Ramos (cell line): ENCODE results near the gene ILDR1.

ENCODE experiments used
- in situ Hi-C: fragments of 300-500 bp; cut with MboI; formaldehyde crosslinking; loops from one replicate; pipeline ENCODE4 v1.14.3; 2022; ENCODE audit warnings: low sequenced_read_pairs; ENCODE audit not compliant: unreplicated experiment

Gene ILDR1

GRCh38 chr3:122021037-122021436, 1.0 kb downstream of the ILDR1 start:
- in situ Hi-C loops, result no loop called here

DNA sequence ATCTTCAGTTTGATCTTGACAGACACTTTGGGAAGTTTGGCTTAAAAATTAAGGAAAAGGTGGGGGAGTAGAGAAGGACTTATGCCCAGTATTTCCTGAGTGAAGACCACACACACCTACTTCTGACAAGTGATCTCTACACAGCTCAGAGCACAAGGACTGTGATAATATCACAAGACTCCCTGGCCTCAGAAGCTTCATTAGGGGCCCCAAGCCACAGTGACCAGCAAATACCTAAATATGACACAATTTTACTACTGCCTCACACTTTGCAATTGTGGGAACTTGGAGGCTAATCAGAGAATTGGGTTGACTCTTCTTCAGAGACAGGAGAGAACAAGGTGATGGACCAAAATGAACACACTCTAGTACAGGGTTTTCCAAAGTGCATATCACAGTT, 2.6 kb downstream of the ILDR1 start:
- in situ Hi-C loops, result no loop called here

DNA sequence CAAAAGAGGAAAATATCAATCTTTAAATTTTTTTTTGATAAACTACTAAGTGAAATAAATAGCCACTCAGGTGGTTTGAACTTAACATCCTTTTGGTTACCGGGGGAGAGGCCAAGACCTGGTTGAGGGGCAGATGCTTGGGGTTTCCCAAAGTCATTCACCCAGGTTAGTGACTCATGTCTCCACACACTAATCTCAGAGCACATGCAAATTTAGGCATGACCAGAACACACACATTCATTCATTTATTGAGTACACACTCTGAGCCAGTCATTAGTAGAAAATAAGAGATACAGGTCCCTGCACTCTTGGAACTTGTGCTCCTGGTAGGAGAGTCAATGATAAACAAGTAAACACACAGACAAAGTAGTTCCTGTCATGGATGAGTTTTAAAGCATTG, 7.3 kb downstream of the ILDR1 start:
- in situ Hi-C loops, result no loop called here

GRCh38 chr3:122013448-122013925, 8.6 kb downstream of the ILDR1 start:
- in situ Hi-C loops, result no loop called here

DNA sequence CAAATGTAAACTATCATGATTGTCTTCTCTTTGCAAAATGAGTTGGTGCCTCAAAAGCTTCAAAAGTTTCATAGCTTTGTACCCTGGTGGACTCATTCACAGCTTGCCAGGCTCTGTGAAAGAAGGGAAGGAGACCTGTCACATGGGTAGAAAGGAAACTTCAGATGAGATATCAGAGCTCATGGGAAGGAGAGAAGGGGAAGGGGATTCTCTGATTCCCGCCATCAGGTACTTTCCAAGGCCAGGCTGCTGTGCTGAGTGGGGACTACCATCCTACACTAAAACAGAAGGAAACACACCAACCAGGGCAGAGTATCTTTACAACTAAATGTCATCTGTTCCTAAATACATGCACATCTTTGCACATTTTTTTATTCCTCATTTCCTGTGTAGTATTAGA, 9.2 kb downstream of the ILDR1 start:
- in situ Hi-C loops, result no loop called here

GRCh38 chr3:122011396-122011795, 10.7 kb downstream of the ILDR1 start:
- in situ Hi-C loops, result no loop called here

DNA sequence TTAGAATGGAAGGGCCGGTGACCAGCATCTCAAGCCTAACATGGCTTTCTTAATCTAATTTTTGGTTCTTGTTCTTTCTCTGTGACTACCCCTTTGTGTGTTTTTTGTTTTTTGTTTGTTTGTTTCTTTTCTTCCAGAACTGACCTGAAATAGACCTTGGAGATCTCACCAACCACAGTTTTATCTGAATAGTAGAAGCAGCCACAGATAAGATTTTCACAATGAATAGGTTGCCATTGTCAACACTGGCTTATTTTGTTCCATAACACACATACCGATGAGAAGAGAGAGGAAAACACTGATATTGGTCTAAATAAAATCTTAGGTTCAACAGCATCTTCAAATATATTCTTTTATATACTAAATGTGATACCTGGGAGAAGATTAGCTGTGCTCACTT, 11.5 kb downstream of the ILDR1 start:
- in situ Hi-C loops, result no loop called here

DNA sequence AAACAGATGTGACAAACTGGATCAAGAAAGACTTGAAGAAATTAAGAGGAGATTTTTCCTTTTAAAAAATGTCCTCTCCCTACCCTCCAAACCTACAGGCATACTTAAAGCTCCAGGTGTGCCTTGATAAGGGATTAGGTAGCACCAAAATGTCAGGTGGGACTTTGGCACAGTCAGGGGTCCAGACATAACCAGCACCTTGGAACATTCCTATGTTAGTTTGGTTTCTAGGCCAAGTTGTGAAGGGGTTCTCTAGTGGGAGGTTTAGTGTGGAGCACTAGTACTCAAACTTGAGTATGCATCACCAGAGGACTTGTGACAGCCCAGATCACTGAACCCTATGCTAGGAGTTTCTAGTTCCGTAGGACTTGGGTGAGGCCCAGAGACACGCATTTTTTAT, 13.9 kb downstream of the ILDR1 start:
- in situ Hi-C loops, result loop anchor here (10.0 kb wide), 1 partner anchor 67 kb away; no protein-coding TSS in a partner anchor

DNA sequence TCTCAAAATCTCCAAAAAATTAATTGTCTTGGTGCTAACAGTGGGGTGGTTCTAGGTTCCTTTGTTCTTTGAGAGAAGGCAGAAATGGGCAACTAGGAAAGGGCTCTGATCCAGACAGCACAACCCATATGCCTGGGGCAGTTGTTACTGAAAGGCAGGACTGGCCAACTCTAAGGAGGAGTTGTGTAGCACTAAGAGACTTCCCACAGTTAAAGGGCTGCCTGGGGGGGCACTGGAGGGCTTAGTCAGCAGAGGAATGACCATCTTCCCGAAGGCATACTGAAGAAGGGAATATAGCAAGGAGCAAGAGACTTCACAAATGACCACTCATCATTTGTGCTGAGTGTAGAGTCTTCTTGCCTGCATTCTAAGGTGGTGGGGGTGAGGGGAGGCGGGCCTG, 15.8 kb downstream of the ILDR1 start:
- in situ Hi-C loops, result loop anchor here (10.0 kb wide), 1 partner anchor 69 kb away; no protein-coding TSS in a partner anchor

- in situ Hi-C loops, result loop anchor here (10.0 kb wide), 1 partner anchor 70 kb away; no protein-coding TSS in a partner anchor
Observed at GRCh38 chr3:122004991-122005565, 17.0 kb downstream of the ILDR1 start.

DNA sequence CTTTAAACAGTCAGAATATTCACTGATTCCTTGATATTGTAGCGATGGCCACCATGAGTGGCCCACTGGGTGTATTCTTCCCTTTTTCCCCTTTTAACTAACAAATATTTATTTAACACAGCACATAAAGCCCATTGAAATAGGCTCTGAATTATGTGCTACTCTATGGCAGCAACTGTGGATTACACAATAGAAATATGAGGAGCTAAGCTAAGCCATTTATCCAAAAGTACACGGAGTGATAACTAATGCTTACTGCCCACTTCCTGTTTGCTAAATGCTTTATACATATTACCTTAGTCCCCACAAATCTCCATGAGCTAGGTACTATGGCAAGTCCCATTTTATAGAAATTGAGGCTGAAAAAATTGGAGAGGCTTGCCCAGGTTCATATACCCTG, 17.9 kb downstream of the ILDR1 start:
- in situ Hi-C loops, result loop anchor here (10.0 kb wide), 1 partner anchor 71 kb away; no protein-coding TSS in a partner anchor

DNA sequence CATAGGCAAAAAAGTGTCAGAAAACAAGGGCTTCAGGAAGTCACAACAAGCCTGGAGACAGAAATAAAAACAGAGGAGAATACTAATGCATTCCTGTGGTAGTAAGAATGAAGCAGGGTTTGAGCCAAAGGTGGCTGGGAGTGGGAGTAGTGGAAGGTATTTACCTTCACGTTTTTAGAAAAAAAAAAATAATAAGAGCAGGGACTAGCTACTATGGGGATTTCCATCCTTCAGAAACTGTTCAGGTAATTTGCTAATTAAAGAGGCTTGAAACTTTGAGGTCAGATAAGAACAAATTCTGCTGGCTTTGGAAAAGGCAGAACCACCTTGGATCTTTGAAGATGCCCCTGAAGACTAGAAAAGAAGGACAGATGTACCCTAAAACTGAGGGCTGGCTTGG, 18.4 kb downstream of the ILDR1 start:
- in situ Hi-C loops, result loop anchor here (10.0 kb wide), 1 partner anchor 71 kb away; no protein-coding TSS in a partner anchor

- in situ Hi-C loops, result loop anchor here (10.0 kb wide), 1 partner anchor 72 kb away; no protein-coding TSS in a partner anchor
Observed at GRCh38 chr3:122003112-122003511, 18.9 kb downstream of the ILDR1 start.

DNA sequence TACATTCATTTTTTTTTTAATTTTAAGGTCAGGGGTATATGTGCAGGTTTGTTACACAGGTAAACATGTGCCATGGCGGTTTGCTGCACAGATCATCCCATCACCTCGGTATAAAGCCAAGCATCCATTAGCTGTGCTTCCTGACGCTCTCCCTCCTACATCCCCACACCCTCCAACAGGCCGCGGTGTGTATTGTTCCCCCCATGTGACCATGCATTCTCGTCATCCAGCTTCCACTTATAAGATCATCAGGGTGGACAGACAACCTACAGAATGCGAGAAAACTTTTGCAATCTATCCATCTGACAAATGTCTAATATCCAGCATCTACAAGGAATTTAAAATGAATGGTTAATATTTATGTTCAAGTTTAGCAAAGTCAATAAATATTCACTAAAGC, 19.4 kb downstream of the ILDR1 start:
- in situ Hi-C loops, result loop anchor here (10.0 kb wide), 1 partner anchor 72 kb away; no protein-coding TSS in a partner anchor

DNA sequence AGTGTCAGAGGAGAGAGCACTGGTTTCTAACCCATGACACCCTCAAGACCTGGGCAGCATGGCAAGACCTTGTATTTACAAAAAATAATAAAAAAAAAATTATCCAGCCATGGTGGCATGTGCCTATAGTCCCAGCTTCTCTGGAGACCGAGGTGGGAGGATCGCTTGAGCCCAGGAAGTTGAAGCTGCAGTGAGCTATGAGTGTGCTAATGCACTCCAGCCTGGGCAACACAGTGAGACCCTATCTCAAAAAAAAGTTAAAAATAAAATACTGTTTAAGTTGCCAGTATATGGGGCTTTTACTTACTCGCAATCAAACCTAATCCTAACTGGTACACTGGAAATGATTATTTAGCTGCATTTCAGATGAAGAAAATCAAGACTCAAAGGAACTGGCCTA, 20.2 kb downstream of the ILDR1 start:
- in situ Hi-C loops, result loop anchor here (10.0 kb wide), 1 partner anchor 73 kb away; no protein-coding TSS in a partner anchor

DNA sequence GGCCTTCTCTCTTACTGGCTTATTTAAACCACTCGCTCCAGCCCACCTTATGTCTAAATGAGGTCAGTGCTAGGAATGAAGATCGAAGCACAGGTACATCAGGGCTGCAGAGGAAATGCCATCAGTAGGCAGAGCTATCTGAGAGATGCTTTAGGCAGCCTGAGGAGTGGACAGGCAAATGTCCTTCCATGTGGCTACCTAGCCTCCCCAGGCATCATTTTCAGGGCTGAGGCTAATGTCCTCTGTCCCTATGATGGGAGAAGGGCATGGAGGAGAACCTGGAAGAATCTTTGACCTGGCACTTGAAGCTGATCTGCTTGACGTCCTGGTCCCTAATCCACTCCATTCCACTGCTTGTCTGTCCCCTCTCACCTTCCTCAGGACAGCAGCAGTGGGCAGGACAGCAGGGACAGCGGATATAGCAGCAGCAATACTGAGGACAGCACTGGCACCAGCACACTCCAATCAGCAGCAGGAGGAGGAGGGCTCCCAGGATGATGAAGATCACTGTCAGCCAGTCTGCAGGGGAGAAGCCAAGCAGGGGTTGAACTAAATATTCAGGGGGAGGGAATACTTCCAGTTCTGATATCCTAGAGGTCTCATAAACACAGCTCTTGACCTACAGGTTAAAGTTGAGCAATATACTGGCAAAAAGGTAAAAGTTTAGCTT, 21.0 kb downstream of the ILDR1 start:
- in situ Hi-C loops, result loop anchor here (10.0 kb wide), 1 partner anchor 74 kb away; no protein-coding TSS in a partner anchor

GRCh38 chr3:121999931-122000330, 22.1 kb downstream of the ILDR1 start:
- in situ Hi-C loops, result loop anchor here (10.0 kb wide), 2 partner anchors 75 to 455 kb away; partner anchors contain the start of gene POLQ

DNA sequence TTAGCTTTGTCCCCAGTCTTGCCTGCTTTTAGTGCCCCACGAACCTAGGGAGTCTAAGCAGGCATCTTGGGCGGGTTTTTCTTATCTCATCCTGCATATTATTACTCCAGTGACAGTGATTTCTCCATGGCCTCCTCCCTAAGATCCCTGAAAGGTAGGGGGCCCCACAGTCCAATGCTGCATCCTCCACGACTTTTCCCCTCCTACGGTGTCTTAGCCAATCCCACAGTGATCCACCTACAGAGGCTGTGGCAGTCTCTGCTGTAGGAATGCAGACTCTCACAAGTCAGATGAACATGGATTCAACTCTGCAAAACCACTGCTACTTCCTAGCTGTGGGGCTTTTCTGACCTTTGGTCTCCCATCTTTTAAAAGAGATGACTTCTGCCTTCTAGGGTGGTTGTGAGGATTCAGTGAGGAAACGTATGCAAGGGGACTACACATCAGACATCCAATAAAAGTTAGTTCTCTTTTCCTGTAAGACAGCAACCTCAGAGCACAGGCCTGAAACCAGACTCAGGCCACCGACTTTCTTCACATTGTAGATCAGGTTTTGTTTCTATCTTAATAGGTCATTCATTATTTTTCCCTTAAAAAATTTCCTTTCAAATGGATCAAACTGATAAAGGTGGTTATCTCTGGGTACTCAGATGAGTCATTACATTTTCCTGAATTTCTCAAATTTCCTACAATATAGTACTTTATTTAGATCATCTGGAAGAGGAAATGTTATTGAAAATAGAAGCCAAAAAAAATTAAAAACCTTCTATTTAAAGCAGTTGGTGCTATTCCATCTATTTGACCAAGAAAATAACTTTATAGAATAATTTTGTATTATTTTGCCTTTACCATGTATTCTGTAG, 23.2 kb downstream of the ILDR1 start:
- in situ Hi-C loops, result loop anchor here (10.0 kb wide), 1 partner anchor 454 kb away; the partner anchor contains the start of gene POLQ

GRCh38 chr3:121998030-121998580, 23.9 kb downstream of the ILDR1 start:
- in situ Hi-C loops, result loop anchor here (10.0 kb wide), 1 partner anchor 453 kb away; the partner anchor contains the start of gene POLQ

DNA sequence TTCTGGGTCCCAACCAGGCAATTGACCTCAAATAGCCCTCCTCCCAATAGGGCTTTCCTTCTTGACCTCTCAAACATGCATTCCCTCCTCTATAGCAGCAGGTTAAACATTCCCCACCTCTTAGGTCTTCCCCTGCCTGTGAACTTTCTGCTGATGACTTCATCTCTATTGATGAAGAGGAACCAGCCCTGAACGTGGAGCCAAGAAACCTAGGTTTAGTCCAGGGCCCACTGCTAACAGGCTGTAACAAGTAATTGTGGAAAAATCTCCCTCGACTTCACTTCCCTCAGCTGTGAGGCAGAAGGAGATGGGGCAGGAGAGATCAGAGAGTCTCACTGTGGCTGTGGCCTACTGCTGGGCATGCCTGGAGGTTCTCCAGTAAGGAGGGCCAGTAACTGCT, 24.7 kb downstream of the ILDR1 start:
- in situ Hi-C loops, result loop anchor here (10.0 kb wide), 1 partner anchor 453 kb away; the partner anchor contains the start of gene POLQ
